Sigmoid colon (tissue), 7 donors: Measurements from ENCODE around the gene GNB4. TPM values are rescaled to one million over a fixed set of nuclear protein-coding genes. Genes with fewer than 3 reads are reported as not detected.
A peak's percentile ranks its signal among the peaks of the same experiment; 100 is the strongest.

ENCODE experiments used
- DNase-seq: peaks from one replicate; pipeline ENCODE4 v3.0.0-alpha.2; 2019
- H3K27ac ChIP-seq, 4 donors: fragments of 200-600 bp; sonication (generic); one replicate each; pipeline ENCODE4 v1.5.1; 2016 to 2019; ENCODE audit warnings: mild to moderate bottlenecking in 1 of 4
- H3K27me3 ChIP-seq, 3 donors: fragments of 200-600 bp; sonication (generic); one replicate each; pipeline ENCODE4 v1.5.1; 2019; ENCODE audit warnings: mild to moderate bottlenecking in 1 of 3
- H3K36me3 ChIP-seq, 4 donors: fragments of 200-600 bp; sonication (generic); one replicate each; pipeline ENCODE4 v1.5.1; 2016 to 2019
- H3K4me1 ChIP-seq, 4 donors: fragments of 200-600 bp; sonication (generic); one replicate each; pipeline ENCODE4 v1.5.1; 2017 to 2019
- H3K4me3 ChIP-seq, 4 donors: fragments of 200-600 bp; sonication (generic); one replicate each; pipeline ENCODE4 v1.5.1; 2017 to 2019; ENCODE audit warnings: mild to moderate bottlenecking in 2 of 4, moderate library complexity in 1 of 4
- H3K9me3 ChIP-seq, 4 donors: fragments of 200-600 bp in 3 of 4; sonication (generic) in 3 of 4; one replicate each; pipeline versions ENCODE4 v1.5.1 to v1.6.1; 2013 to 2019
- EP300 ChIP-seq, 4 donors: sonication (generic); formaldehyde crosslinking; IDR thresholded peaks; one replicate each; pipeline ENCODE4 v1.6.1; 2017; ENCODE audit warnings: antibody characterized with exemption in 4 of 4
- POLR2A ChIP-seq, 2 donors: fragments of 450-650 bp; IDR thresholded peaks; one replicate each; pipeline ENCODE4 v1.6.1; 2016; ENCODE audit warnings: antibody characterized with exemption in 2 of 2, mild to moderate bottlenecking in 2 of 2, moderate library complexity in 2 of 2
- POLR2AphosphoS5 ChIP-seq, 4 donors: sonication (generic); formaldehyde crosslinking; IDR thresholded peaks; one replicate each; pipeline ENCODE4 v1.6.1; 2017; ENCODE audit warnings: antibody characterized with exemption in 4 of 4
- WGBS, 2 donors: extraction: QIAGEN DNeasy Blood & Tissue Kit; methylation state at CpG; one replicate each; pipeline ENCODE4 v1.1.7; 2013; 5-methylcytosine and 5-hydroxymethylcytosine counted together
- intact Hi-C: fragments of 100-400 bp; cut with DNase I; formaldehyde crosslinking; loops from one replicate; pipeline ENCODE4 v1.15.1; 2023
- polyA plus RNA-seq, 3 donors: library from polyadenylated mRNA; stranded (reverse); fragments of 200-250 nt; gene quantifications; one replicate each; pipeline ENCODE4 v1.2.3, GENCODE V29; 2013
- total RNA-seq, 4 donors: library from RNA; depleted of rRNA; stranded (reverse); fragments of >200 nt; gene quantifications; one replicate each; pipeline ENCODE4 v1.1.0, GENCODE V29; 2016
- TF ChIP-seq, protein P1 (sequence below), 4 experiments: fragments of 450-650 bp in 3 of 4; fragments of 200-600 bp in 1 of 4; IDR thresholded peaks; one replicate each; pipeline ENCODE4 v1.5.1; 2016 to 2019; ENCODE audit warnings: antibody characterized with exemption in 4 of 4, mild to moderate bottlenecking in 3 of 4, moderate library complexity in 2 of 4
- donor health status: healthy with polysubstance abuse.
- donor health status: Bipolar disorder and iron deficiency.
- donor health status: healthy.

The GNB4 gene
- total and polyA plus RNA-seq, 7 donors = 3.6 to 44.3 (median 32.5) TPM

DNA sequence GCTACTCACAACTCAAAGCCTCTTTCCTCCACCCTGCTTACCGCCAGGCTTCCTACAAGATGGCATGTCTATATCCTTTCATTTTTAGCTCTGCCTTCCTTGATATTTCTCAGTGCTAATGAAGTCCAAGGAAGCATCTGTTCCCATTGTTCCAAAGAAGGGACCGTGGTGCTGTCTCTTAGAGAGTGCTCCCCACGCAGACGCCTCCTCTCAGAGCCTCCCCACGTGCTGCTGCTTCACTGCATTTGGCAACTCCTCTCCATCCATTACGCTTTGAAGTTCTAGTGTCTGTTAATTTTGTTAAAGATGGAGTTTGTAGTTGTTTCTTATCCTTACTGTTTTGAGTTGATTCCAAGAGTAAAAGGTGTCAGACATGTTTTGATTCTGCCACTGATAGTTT lies 26.2 kb downstream of the GNB4 start:
- Histone ChIP-seq H3K27ac (no peak overlapping the region), H3K36me3 (peaks cover 0 to 34% (median 21%) of the 10 kb centered on the region in 4 donors), H3K4me1 (peaks cover 0 to 12% (median 8%) of the 10 kb centered on the region in 4 donors), H3K27me3 (no peaks in the 10 kb centered on the region), H3K9me3 (no peaks in the 10 kb centered on the region), H3K4me3 (no peak overlapping the region)
- DNase-seq = no peak
- intact Hi-C loops = no loop called here
- WGBS, 2 donors = 94% methylated on average over 6 of the region's 6 CpGs
- TF ChIP-seq POLR2A (IDR thresholded peaks at IDR 0.05) = no peak
- no peak for TF ChIP-seq POLR2AphosphoS5 (IDR thresholded peaks at IDR 0.05)
- TF ChIP-seq EP300 (IDR thresholded peaks at IDR 0.05) = no peak
- TF ChIP-seq, protein P1, sequence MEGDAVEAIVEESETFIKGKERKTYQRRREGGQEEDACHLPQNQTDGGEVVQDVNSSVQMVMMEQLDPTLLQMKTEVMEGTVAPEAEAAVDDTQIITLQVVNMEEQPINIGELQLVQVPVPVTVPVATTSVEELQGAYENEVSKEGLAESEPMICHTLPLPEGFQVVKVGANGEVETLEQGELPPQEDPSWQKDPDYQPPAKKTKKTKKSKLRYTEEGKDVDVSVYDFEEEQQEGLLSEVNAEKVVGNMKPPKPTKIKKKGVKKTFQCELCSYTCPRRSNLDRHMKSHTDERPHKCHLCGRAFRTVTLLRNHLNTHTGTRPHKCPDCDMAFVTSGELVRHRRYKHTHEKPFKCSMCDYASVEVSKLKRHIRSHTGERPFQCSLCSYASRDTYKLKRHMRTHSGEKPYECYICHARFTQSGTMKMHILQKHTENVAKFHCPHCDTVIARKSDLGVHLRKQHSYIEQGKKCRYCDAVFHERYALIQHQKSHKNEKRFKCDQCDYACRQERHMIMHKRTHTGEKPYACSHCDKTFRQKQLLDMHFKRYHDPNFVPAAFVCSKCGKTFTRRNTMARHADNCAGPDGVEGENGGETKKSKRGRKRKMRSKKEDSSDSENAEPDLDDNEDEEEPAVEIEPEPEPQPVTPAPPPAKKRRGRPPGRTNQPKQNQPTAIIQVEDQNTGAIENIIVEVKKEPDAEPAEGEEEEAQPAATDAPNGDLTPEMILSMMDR (IDR thresholded peaks at IDR 0.05) = no peak

DNA sequence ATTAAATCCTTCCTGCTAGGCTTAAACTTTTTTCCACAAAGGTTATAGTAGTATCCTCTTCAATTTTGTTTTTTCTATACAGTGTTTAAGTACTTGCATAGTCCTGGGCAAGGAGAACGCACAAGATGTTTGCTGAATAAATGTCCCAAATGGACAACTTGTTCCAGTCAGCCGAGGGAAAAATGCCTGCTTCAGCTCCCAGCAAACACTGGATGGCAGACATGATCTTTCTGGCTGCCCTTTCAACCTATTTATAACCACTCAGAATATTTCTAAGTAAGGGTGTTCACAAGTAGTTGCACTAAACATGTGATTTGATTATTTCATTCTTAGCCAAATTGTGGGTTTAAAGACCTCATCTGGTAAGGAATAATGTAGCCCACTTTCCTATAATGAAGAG lies 29.8 kb downstream of the GNB4 start:
- TF ChIP-seq EP300 (IDR thresholded peaks at IDR 0.05) (no peak), POLR2A (IDR thresholded peaks at IDR 0.05) (no peak)
- TF ChIP-seq, protein P1 (IDR thresholded peaks at IDR 0.05) = peak; percentile 18 to 61 (median 32)
- H3K27me3 ChIP-seq = no peaks in the 10 kb centered on the region
- intact Hi-C loops = loop anchor here (2.0 kb wide), 1 partner anchor 137 kb away; no protein-coding TSS in a partner anchor
- peaks cover 0 to 51% (median 32%) of the 10 kb centered on the region in 4 donors for H3K36me3 ChIP-seq
- H3K4me3 ChIP-seq = no peak overlapping the region
- WGBS, 2 donors = 62 to 71% methylated on average over 2 of the region's 2 CpGs
- no peaks in the 10 kb centered on the region for H3K9me3 ChIP-seq
- H3K27ac ChIP-seq = peak overlapping the region in 3 of 4 donors; percentile 9 to 21 (median 12)
- peaks cover 0 to 12% (median 8%) of the 10 kb centered on the region in 4 donors for H3K4me1 ChIP-seq
- DNase-seq = no peak

DNA sequence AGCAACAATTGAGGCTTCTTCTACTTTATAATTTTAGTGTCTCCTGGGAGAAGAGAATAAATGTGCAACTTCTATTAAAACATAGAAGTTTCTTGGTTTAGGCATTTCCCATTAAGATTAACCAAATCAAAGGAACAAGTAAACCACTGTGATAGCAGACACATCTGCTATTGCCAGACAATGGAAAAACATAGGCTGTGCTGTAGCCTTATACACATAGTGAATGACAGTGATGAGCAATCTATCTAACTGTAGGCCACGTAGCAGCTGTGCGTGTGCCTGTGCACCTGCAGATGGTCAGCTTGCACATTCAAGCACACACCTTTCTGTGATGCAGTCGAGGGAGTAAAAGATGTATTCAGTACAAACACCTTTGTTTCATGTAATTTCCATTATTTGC lies 32.7 kb downstream of the GNB4 start:
- Histone ChIP-seq H3K4me1 (peaks cover 0 to 12% (median 8%) of the 10 kb centered on the region in 4 donors), H3K36me3 (peaks cover 0 to 37% (median 16%) of the 10 kb centered on the region in 4 donors), H3K9me3 (no peaks in the 10 kb centered on the region), H3K27me3 (no peaks in the 10 kb centered on the region), H3K27ac (no peak overlapping the region), H3K4me3 (no peak overlapping the region)
- DNase-seq = no peak
- 81 to 87% methylated on average over 3 of the region's 3 CpGs for WGBS, 2 donors
- TF ChIP-seq POLR2AphosphoS5 (IDR thresholded peaks at IDR 0.05) = no peak
- TF ChIP-seq, protein P1 (IDR thresholded peaks at IDR 0.05) = no peak
- TF ChIP-seq EP300 (IDR thresholded peaks at IDR 0.05) = no peak
- intact Hi-C loops = no loop called here

DNA sequence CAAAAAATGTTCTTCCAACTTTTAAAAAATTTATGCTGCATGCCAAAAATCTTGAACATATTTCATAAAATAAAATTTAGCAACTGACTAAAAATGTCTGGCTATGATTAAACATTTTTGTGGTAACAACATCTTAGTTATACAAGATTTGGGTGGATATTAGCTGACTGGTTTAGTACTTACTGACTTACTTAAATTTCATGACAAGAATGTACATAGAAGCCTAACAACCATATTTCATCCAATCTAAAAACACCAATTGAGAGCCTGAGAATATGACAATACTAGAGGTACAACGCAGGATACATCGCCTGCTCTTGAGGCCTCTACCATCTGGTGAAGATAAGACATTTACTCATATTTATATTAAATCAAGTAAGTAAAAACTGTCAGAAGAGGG lies 34.6 kb downstream of the GNB4 start:
- H3K27me3 ChIP-seq = no peaks in the 10 kb centered on the region
- no peak overlapping the region for H3K27ac ChIP-seq
- intact Hi-C loops = no loop called here
- H3K36me3 ChIP-seq = peaks cover 0 to 48% (median 14%) of the 10 kb centered on the region in 4 donors
- WGBS, 2 donors = 93 to 98% methylated on average over 2 of the region's 2 CpGs
- H3K9me3 ChIP-seq = no peaks in the 10 kb centered on the region
- DNase-seq = no peak
- TF ChIP-seq EP300 (IDR thresholded peaks at IDR 0.05) = no peak
- TF ChIP-seq POLR2AphosphoS5 (IDR thresholded peaks at IDR 0.05) = no peak
- TF ChIP-seq POLR2A (IDR thresholded peaks at IDR 0.05) = no peak
- TF ChIP-seq, protein P1 (IDR thresholded peaks at IDR 0.05) = no peak
- no peak overlapping the region for H3K4me3 ChIP-seq
- peaks cover 0 to 8% (median 5%) of the 10 kb centered on the region in 4 donors for H3K4me1 ChIP-seq

DNA sequence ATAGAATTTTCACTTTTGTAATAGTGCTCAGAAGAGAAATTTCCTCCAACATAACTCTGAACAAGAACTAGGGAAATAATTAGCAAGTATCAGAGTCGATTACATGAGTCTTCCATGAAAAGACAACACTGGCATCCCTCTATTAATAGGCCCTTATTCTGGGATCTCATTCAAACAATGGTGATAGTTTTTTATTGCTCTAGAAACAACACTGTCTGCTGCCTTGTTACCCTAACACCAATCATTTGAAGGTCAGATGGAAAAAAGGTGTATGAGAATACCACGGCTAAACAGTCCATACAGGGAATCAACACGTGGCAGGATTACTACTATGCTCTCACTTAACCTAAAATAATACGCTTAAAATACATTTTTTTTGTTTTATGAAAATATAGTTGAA lies 35.9 kb downstream of the GNB4 start:
- H3K4me3 ChIP-seq = no peak overlapping the region
- H3K9me3 ChIP-seq = no peaks in the 10 kb centered on the region
- no peak overlapping the region for H3K27ac ChIP-seq
- 88 to 92% methylated on average over 4 of the region's 4 CpGs for WGBS, 2 donors
- H3K27me3 ChIP-seq = no peaks in the 10 kb centered on the region
- intact Hi-C loops = no loop called here
- H3K4me1 ChIP-seq = no peaks in the 10 kb centered on the region
- no peak for DNase-seq
- H3K36me3 ChIP-seq = peaks cover 0 to 57% (median 14%) of the 10 kb centered on the region in 4 donors
- no peak for TF ChIP-seq POLR2AphosphoS5 (IDR thresholded peaks at IDR 0.05)
- no peak for TF ChIP-seq POLR2A (IDR thresholded peaks at IDR 0.05)
- no peak for TF ChIP-seq EP300 (IDR thresholded peaks at IDR 0.05)
- TF ChIP-seq, protein P1 (IDR thresholded peaks at IDR 0.05) = no peak
